Osteocyte (in vitro differentiated cells): ENCODE measurements around the gene GLRA1. TPM values are rescaled to one million over a fixed set of nuclear protein-coding genes. Genes with fewer than 3 reads are reported as not detected.

ENCODE experiments used
- DNase-seq: peaks from one replicate; pipeline ENCODE4 v3.0.0; 2021; ENCODE audit warnings: mixed read lengths; ENCODE audit not compliant: unreplicated experiment; ENCODE audit errors: extremely low spot score
- H3K27ac Mint-ChIP-seq: one replicate; pipeline ENCODE4 v1.8.0; 2021; ENCODE audit warnings: mild to moderate bottlenecking, mixed read lengths; ENCODE audit not compliant: unreplicated experiment
- H3K27me3 Mint-ChIP-seq: one replicate; pipeline ENCODE4 v1.8.0; 2021; ENCODE audit warnings: mixed read lengths; ENCODE audit not compliant: unreplicated experiment
- H3K36me3 Mint-ChIP-seq: one replicate; pipeline ENCODE4 v1.8.0; 2021; ENCODE audit warnings: mixed read lengths; ENCODE audit not compliant: unreplicated experiment
- H3K4me1 Mint-ChIP-seq: one replicate; pipeline ENCODE4 v1.8.0; 2021; ENCODE audit warnings: mixed read lengths; ENCODE audit not compliant: unreplicated experiment
- H3K4me3 Mint-ChIP-seq: one replicate; pipeline ENCODE4 v1.8.0; 2021; ENCODE audit warnings: mild to moderate bottlenecking, moderate library complexity, mixed read lengths; ENCODE audit not compliant: unreplicated experiment
- H3K9me3 Mint-ChIP-seq: one replicate; pipeline ENCODE4 v1.8.0; 2021; ENCODE audit warnings: mixed read lengths; ENCODE audit not compliant: unreplicated experiment
- total RNA-seq: library from RNA; stranded (reverse); gene quantifications from 2 replicates; pipeline ENCODE4 v1.2.1, GENCODE V29; 2021
- TF ChIP-seq, protein P1 (sequence below): fragments of 200-600 bp; sonication (generic); IDR thresholded peaks from 2 replicates; pipeline ENCODE4 v1.5.0; 2021; ENCODE audit warnings: antibody characterized with exemption, mild to moderate bottlenecking, moderate library complexity

GLRA1 gene
- total RNA-seq, 1 donor from 2014 or later, result not detected

DNA sequence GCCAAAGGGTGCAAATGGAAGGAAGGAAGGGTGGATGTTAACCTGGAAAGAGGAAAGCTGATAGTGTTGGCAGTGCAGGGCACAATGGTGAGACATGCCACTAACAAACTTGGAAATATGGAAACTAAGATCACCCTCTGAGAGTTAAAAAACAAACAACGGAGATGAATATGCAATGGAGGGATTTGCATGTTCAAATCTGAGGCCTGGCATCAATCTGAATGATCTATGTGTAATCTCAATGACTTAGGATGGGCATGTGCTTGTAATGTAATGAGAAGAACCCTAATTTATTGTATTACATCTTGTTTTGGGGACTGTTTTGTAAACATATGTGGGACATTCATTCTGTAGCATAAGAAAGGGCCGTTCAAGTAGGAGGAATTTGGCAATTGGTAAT lies 54.4 kb downstream of the GLRA1 start:
- H3K9me3 Mint-ChIP-seq, result no peaks in the 10 kb centered on the region
- no peaks in the 10 kb centered on the region for H3K36me3 Mint-ChIP-seq
- TF ChIP-seq, protein P1, sequence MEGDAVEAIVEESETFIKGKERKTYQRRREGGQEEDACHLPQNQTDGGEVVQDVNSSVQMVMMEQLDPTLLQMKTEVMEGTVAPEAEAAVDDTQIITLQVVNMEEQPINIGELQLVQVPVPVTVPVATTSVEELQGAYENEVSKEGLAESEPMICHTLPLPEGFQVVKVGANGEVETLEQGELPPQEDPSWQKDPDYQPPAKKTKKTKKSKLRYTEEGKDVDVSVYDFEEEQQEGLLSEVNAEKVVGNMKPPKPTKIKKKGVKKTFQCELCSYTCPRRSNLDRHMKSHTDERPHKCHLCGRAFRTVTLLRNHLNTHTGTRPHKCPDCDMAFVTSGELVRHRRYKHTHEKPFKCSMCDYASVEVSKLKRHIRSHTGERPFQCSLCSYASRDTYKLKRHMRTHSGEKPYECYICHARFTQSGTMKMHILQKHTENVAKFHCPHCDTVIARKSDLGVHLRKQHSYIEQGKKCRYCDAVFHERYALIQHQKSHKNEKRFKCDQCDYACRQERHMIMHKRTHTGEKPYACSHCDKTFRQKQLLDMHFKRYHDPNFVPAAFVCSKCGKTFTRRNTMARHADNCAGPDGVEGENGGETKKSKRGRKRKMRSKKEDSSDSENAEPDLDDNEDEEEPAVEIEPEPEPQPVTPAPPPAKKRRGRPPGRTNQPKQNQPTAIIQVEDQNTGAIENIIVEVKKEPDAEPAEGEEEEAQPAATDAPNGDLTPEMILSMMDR, result no peak
- peaks cover 9% of the 10 kb centered on the region for H3K4me1 Mint-ChIP-seq
- H3K4me3 Mint-ChIP-seq, result no peak overlapping the region
- no peak for DNase-seq
- H3K27ac Mint-ChIP-seq, result no peak overlapping the region
- H3K27me3 Mint-ChIP-seq, result peaks cover 7% of the 10 kb centered on the region

DNA sequence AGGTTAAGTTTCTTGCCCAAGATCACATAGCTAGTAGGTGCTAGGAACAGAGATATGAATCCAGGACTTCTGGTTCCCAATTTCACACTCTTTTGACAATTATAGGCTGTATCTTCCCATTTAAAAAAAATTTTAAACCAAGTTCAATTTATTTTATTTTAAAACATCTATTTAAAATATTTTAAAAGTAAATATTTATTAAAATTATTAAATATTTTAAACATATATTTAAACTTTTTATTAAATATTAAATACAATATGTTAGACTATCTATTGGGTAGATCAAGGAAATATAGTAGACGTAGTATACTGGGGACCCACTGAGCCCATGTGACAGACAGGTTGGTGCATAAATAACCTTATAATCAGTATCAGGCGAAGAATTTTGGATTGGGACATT lies 54.8 kb downstream of the GLRA1 start:
- Mint-ChIP-seq H3K4me3 (no peak overlapping the region), H3K27ac (no peak overlapping the region), H3K4me1 (peaks cover 9% of the 10 kb centered on the region), H3K36me3 (no peaks in the 10 kb centered on the region), H3K9me3 (no peaks in the 10 kb centered on the region), H3K27me3 (peaks cover 7% of the 10 kb centered on the region)
- DNase-seq, result no peak
- TF ChIP-seq, protein P1, result no peak

DNA sequence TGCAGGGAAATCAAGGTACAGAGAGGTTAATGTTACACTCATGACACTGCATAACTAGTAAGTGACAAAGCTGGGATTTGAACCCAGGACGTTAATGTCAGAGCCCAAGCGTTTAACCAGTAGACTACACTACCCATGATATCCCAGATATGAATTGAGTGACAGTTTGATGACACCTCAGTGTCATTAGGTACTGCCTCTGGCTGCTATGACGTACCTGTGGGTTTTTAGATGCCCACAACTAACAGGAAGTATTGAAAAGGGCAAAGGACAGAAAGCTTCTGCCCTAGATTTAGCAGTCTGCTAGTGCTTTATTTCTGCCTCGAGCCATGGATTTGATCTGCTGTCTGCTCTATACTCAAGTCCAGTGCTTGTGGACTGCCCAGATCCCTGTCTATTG lies 56.2 kb downstream of the GLRA1 start:
- no peak for DNase-seq
- Mint-ChIP-seq H3K27me3 (peaks cover 9% of the 10 kb centered on the region), H3K9me3 (no peaks in the 10 kb centered on the region), H3K27ac (no peak overlapping the region), H3K36me3 (no peaks in the 10 kb centered on the region), H3K4me1 (peaks cover 9% of the 10 kb centered on the region), H3K4me3 (no peak overlapping the region)
- TF ChIP-seq, protein P1, result no peak

DNA sequence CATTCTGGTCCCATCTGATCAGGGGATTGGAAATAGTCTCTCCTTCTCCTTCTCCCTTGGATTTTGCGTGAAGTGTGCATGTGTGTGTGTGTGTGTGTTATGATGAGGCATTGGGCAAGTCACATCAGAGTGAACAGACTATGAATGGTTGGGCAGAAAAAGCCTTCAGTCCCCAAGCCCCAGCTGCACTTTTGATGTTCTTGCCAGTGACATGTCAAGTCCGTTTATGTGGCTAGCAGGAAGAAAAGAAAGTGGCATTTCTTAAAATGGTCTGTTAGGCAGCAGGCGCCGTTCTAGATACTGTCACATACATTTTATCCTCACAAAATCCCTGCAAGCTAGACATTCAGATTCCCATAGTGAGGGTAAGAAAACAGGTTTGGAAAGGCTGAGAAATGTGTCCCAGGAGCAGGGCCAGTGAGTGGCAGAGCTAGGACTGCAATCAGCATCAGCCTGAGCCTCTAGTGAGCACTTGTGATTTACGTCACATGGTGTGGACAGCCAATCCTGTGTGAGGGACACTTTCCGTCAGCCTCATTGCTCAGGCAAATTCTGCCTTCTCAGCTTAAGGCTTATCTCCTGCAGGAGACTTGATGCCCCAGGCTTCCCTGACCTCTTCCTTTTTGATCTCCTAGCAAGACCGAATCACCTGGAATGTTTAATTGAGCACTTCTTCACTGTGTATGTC lies 60.4 kb downstream of the GLRA1 start:
- H3K4me3 Mint-ChIP-seq, result no peak overlapping the region

DNA sequence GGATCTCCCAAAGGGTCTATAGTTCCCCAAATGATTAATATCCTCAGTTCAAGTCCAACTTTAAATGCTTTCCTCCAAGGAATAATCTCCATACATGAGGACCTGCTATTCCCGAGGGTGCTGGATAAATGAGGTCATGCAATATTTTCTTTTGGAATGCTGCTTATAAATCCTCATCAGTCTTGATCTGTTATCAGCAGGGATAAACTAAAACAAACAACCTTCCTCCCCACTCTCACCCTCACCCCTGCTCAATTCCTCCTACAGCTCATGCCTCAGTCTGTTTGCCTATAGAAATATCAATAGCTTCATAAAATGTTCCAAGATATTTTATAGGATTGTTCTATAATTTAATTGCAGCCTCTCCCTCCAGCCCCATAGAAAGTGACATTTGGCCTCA lies 61.1 kb downstream of the GLRA1 start:
- Mint-ChIP-seq H3K4me3 (no peak overlapping the region), H3K9me3 (no peaks in the 10 kb centered on the region), H3K4me1 (no peaks in the 10 kb centered on the region), H3K27me3 (peaks cover 9% of the 10 kb centered on the region), H3K27ac (no peak overlapping the region), H3K36me3 (no peaks in the 10 kb centered on the region)
- TF ChIP-seq, protein P1, result no peak
- DNase-seq, result no peak

More for the DNA sequence above, 60.4 kb downstream of the GLRA1 start:
- Mint-ChIP-seq H3K4me1 (no peaks in the 10 kb centered on the region), H3K27me3 (peaks cover 9% of the 10 kb centered on the region), H3K27ac (no peak overlapping the region), H3K36me3 (no peaks in the 10 kb centered on the region), H3K9me3 (no peaks in the 10 kb centered on the region)
- TF ChIP-seq, protein P1, result no peak
- DNase-seq, result no peak
